ENCODE results near the gene LYRM1.

Gene LYRM1

DNA sequence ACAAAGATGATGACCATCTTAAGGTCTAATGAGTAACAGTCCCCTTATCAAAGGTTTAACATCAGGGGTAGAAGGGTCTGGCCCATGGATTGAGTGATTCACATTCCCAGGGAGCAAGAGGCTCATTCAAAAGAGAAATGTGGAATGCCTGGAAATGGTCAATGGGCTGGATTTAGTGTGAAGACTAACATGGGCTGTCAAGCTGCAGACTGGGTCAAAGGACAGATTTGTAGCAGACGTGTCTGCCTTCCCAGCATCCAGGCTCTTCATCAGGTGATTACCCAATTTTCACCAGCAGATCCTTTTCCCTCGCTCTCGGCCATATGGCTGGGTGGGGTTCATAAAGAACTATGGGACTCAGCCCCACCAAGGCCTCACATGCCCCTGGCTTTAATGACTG is 27.2 kb upstream of the LYRM1 start:
- no peak for DNase-seq

DNA sequence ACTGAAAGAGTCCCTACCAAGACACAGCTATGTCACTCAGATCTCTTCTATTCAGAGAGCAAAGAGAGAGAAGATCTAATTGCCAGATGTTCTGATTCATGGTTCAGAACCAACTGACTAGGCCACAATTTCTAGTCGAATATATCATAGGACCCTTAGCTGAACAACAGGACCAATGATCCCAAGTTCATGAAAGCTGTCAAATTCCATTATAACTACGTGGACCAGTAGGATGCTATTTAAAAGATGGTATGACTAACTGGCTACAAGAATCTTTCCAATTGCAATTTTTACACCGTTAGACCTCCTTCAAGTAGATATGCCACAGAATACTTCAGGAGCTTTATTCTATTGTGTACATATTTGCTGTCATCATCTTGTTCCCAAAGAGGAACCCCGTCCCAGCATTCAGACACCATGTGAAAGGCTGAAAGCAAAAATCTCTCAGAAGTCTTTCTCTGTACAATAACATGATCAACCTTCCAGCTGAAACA is 26.4 kb upstream of the LYRM1 start:
- DNase-seq = no peak

DNA sequence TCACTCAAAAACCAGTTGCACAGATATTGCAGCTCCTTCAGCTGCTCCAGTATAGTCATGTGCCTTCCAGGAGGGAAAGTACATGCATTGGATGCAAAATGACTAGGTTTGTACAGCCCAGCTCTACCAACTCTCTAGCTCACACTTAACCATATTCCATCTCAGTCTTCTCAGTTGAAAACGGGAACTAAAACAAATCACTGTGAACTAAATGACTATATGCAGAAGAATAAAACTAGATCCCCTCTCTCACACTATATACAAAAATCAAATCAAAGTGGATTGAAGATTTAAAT is 25.3 kb upstream of the LYRM1 start:
- DNase-seq = no peak

DNA sequence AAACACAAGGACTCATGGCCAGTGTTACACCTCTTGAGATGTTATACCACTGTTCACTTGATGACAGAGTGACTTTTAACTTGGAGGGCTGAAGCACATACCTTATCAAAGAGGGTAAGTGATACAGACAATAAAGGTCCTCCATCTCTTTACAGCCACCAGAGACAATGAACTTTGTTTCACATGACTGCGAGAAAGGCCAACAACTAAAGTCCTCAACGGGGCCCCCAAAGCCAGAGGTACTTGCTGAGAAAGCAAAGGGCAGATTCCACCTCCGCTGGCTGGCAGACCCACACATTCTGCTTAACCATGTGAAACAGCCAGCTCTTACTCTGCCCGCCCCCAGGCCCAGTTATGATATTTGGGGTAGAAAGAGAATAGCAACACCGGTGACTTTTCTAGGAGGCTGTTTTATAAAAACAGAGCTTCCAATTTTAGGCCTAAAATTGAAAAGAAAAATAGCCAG is 21.9 kb upstream of the LYRM1 start:
- peak; percentile 91 for DNase-seq

DNA sequence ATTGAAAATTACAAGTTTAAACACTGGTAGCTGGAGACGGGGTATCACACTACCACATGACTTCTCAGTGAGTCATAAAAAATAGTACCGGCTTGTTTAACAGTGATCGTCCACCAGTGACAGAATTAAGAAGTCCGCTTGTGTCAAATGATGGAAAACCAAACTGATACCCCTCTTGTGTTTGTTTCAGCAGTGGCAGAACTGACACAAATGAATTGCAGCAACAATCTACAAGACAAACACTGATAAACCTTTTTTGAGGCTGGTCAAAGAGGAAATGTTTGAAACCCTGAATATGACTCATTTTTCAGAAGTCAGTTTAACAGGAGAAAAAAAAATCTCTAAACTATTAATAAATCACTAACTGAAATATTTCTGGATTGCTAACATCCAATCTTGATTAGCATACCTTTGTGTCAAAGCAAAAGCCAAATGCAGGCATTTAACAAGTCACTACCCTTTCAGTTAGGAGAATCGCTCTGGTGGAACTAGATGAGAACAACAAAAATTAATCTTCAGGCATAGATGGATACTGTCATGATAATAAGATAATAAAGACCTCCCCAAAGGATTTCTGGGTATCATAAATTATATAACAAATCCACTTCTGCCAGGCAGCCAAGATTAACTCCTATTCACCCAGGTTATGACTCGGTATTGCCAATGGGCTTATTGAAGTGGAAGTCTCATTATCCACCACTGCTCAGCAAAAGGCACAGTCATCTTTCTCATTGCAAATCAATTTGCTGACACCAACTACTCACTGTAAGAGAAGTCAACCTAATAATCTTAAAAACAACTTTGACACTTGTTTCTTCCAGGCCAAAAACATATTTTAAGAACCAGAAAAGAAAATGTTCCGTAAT is 21.2 kb upstream of the LYRM1 start:
- DNase-seq = peak; percentile 92

DNA sequence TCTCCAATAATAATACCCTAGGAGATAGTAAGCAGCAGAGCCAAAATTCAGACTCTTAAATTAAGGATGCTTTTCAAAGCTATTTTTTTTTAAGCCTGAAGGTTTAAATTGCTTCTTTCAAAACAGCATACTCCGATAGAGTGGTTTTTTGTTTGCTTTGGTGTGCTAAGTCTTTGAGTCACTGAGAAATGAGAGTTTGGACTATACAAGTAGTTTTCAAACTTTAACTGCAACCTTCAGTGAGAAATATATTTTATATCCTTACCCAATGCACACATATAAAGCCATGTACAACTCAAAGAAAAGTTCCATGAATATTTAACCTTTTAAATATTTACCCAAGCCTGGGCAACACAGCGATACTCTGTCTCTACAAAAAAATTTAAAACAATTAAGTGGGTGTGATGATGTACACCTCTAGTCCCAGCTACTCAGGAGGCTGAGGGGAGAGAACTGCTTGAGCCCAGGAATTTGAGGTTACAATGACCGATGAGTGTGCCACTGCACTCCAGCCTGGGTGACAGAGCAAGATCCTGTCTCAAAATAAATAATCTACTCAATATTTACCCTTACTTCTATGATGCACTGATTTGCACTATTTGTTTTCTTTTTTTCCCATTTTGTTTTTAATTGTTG is 19.6 kb upstream of the LYRM1 start:
- no peak for DNase-seq

DNA sequence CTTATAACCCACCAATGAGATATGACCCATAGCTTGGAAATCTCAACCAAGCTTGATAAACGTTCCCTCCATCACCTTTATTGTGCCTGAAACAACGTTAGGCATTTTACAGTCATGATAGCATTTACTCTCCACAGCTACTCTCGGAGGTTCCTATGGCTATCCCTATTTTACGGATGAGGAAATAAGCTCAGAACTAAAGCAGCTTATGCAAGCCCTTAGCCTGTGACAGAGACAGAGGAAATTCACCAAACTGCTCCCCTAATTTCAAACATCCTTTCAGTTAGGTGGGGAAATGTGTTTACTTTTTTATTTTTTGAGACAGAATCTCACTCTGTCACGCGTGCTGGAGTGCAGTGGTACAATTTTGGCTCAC is 19.1 kb upstream of the LYRM1 start:
- DNase-seq = no peak

DNA sequence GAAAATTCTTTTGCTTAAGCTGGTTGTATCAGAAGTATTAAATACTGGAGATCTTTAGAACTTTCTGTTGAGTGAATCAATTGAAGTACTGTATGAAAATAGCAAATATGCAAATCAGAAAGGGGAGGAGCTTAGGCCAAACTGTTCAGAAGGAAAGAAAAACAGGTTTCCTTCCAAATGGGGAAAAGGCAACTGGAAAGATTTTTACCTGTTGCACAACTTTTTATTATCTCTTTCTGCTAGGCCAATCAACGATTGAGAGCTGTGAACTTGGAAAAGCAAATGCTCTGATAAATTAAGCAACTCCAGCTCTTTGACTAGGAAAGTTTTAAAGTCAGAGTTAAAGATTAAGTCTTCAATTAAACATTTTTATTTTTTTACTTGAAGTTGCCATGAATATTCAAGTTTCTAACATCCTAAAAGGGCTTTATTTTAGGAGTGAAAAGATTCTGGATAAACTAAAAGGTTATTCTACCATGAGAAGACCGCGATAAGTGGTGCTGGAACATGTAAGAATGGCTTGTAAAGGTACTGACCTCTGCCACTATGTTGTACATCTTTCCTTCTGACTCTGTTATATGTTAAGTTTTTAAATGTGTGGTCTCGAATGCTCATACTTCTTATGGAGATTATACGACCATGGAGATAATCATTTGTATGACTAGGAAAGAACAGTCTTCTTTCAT is 16.9 kb upstream of the LYRM1 start:
- no peak for DNase-seq

DNA sequence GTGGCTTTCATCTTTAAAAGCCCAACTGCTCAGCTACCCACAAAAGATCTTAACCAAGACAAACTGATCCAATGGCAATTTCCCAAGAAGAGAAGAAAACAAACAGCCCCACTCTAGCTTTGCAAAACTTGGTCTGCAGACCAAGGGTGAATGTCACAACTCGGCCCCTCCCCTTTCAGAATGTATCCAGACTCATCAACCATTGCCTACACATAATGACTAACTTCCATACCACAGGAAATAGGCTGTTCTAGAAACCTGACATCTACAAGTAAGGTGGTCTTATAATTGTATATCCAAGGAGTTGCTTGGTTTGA is 16.4 kb upstream of the LYRM1 start:
- DNase-seq = no peak

DNA sequence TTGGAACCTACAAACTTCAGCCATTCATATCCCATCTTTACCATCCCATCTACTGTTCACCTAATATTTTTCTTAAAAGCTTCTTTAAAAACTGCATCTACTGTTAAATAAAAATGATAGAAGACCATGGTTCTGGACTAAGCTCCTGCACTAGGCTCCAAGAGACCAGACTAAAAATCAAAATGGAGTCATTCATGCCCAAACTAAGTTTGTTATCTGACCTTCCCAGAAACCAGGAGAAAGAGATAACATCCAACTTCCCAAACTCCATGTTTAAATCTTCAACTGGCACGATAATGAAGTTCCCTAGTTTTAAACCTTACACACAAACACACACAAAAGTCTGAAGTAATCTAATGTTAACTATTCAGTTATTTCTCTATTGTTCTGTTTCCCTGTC is 14.3 kb upstream of the LYRM1 start:
- DNase-seq = no peak

DNA sequence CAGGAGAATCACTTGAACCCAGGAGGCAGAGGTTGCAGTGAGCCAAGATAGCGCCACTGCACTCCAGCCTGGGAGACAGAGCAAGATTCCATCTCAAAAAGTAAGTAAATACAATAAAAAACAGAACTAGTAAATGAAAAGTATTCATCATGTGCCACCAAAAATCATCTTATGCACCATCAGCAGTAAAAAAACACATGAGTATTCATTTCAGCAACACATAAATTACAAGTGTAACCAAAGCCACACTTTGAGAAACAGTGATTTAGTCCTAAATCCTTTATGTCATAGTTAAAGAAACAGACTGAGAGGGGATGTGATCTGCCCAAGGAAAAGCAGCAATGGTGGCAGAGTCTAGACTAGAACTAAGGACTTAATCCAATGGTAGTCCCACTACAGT is 13.4 kb upstream of the LYRM1 start:
- no peak for DNase-seq

DNA sequence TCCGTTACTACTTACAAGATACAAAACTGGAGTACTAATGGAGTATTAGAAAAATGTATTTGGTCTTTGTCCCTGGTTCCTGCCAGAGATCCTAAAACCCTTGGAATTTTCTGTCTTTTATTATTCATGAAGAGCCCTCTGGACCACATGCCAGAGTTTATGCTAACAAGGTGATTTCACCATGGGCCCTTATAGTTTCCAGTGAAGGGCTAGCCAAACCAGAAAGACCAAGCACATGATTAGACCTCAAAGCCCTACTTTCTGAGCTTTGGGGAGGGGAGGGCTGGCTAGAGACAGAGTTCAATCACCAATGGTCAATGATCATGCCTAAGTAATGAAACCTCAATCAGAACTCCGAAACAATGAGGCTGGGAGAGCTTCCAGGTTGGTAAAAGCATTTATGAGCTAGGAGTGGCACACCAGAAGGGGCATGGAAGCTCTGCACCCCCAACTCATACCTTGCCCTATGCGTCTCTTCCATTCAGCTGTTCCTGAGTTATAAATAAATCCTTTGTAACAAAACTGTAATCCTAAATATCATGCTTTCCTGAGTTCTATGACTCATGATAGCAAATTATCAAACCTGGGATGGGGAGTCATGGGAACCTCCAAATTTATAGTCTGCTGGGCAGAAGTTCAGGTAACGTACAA is 10.8 kb upstream of the LYRM1 start:
- no peak for DNase-seq

DNA sequence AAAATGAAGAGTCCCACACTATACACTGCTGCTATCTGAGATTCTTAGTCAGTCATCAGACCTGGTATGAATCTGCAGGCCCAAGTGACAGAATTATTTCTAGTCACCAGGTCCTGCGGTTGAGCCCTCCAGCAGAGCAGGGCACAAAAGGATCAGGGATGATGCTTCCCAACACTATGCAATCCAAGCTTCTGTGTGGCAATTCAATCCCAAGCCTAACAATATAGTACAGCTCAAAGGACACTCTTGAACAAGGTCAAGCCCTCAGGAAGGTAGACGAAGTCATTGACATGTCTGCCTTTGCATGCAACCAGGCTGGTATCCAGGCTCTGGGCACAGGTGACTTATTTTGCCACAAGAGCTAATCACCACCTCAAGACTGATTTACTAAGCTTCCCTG is 6.2 kb upstream of the LYRM1 start:
- no peak for DNase-seq

DNA sequence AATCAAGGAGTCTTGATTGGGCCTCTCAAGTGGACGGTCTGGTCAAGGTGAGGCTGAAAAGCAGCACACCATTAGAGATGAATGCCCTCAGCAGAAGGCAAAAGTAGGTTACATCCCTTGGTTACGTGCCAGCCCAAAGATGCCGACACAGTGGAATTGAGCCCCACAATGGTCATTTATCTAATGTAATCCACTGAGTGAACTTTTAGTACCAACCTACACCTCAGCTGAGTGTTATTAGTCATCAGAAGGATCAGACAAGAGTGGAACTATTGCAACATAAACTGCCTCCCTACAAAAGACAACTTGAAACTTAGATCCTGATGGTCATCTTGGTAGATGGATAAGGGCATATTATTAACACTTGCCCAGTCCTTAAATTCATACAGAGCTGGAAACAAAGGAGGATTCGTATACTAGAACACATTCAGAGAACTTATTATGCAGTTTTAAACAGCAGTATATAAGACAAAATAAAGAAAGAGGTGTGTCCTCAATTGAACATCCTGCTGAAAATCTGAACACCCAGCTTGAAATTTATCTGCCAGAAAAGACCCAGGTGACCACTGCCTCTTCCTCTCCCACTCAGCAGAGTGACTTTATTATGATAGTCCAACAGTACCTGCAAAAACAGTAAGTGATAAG is 3.2 kb upstream of the LYRM1 start:
- DNase-seq = peak; percentile 21

DNA sequence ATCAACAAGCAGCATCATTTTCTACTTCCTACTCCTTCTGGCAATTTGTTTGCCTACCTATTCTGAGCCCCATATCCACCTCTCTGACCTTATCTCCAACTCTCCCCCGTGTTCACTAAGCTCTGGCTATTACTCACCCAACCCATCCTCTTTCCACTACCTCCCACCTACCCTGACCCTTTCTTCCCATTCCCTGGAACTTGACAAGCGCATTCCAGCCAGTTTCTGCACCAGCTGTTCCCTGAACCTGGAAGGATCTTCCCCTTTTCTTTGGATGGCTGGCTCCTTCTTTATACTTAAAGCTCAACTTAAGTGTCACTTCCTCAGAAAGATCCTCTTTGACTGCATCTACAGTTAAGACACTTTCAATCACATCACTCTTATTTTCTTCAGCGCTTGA is 2.6 kb upstream of the LYRM1 start:
- peak; percentile 37 for DNase-seq

DNA sequence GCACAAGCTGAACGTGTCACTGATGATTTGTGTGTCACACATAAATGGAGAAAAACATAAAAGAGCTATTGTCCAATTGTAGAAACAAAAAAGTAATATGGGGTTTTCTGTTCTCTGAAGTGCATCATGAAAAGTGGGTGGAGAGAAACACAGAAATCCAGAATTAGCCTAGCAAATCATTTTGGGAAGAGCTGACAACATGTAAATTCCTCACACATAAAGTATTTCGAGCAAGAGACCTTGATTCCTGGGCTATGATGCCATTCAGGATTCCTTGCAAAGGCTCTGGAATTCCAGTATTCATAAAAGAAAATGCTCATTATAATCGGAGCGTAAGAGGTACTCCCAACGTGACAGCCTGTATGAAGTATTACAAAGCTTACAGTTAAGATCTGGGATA is 1.5 kb upstream of the LYRM1 start:
- DNase-seq = peak; percentile 76

DNA sequence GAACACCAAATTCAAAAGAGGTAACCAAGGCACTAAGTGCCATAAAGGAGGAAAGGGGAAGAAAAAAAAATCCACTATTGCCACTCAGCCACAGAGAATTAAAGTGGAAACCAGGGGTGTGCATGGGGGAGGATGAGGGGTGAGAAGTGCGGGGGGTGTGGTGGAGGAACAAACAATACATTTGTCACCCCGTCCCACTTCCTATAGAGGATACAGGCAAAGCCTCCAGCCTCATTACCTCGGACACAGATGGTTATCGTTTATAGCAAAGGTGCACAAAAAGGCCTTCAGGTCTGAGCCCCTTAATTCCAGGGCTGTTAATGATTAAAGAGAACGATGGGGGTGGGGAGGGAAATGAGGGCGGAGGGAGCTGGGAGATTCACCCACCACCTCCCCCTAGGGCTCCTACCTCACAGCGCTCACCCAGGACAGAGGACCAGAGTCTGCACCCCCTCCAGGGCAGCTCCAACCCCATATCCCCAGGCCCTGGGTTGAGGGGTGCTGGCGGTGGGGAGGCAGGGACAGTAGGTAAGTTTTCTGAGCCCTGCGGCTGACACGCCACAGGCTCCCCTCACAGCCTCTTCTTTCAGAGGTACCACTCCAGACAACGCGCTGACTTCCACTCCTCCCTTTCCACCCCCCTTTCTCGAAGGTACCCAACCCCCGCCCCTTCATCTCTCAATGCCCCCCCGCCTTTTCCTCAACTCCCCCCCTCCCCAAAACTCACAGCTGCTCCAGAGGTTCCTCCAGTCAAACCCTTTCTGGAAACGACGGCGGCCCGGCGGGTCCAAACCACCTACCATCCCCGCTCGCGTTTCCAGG is 883 bp upstream of the LYRM1 start:
- DNase-seq = peak; percentile 10

DNA sequence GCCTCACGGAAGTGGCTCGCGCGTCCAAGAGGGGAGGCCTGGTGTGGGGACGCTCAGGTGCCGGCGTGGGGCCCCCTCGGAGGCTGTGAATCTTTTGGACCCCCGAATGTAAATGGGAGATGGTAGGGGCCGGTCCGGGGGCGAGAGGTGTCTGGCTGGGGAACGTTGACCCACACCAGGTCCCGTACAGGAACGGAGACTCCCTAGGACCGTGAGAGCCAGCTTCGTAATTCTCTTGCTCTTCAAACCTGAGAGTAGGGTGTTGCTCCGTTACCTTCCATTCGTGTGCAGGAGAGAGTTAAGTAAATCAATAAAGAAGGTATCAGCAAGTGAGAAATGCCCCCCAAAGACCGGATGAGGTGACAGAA is 481 bp downstream of the LYRM1 start:
- DNase-seq = no peak

DNA sequence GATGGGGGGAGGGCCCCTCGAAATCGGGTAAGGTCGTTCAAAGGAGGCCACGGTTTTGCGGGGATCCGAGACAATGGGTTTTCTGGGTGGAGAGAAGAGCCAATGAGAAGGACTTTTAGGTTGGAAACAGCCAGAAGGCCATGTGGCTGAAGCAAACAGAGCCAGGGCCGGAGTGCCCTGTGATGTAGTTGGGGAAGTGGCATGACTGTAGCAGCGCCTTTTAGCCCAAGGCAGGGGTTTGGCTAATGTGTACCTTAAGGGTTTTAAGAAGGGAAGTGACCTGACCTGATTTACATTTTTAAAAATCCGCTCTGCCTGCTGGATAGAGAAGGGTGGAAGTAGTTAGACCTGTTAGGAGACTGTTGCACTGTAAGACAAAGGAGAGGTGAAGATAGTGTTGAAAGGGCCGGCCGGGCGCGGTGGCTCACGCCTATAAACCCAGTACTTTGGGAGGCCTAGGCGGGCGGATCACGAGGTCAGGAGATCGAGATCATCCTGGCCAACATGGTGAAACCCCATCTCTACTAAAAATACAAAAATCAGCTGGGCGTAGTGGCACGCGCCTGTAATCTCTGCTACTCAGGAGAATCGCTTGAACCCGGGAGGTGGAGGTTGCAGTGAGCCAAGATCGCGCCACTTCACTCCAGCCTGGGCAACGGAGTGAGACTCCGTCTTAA is 1.0 kb downstream of the LYRM1 start:
- peak; percentile 67 for DNase-seq

DNA sequence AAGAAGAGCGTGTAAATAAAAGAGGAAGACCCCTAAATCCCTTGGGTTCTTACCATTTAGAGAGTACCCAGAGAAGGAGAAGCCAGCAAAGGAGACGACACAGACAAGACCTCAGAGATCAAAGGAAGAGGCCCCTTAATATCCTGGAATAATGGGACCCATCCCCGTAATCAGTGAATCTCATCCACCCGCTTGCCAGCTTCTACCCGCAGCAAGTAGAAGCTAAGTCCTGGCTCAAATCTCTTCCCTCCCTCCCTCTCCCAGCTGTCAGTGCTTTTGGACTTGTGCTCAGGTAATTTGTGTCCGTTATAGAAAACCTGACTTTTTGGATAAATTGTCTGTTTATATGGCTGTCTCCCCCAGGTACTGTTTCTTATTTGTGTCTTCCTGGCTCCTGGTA is 1.9 kb downstream of the LYRM1 start:
- DNase-seq = no peak

DNA sequence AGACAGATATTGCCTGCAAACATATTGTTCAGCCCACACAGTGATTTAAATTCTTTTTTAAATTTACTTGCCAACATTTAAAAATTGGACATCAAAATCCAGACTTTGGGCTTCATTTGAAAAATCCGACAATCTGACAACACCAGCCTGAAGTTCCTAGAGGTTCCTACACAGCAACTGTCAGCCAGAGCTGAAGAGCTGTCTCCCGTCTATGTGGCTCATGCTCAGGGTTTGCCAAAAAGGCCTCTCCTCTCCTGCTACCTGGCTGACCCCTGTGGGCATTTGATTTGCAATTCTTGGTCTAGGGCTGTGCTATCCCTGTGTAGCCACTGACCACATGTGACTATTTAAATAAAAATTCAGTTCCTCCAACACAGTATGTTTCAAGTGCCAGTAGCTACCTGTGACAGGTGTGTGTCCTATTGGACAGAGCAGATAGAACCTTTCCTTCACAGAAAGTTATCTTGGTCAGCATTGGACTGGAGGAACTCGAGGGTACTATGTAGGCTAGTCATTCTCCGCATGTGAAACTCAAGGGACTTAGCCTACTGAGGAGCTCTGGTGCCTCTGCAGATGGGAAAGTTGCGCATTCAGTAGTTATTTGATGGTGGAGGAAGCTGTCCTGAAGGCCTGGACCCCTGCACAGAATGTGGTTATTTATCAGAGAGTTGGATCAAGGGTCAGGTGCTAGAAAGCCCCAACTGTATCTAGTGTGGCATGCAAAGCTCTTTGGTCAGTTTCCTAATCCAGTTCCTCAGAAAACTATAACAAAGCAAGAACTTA is 2.7 kb downstream of the LYRM1 start:
- no peak for DNase-seq
